Lower lobe of right lung (tissue), 2 donors: Measurements from ENCODE around the gene MEI1. TPM values are rescaled to one million over a fixed set of nuclear protein-coding genes. Genes with fewer than 3 reads are reported as not detected.
A peak's percentile ranks its signal among the peaks of the same experiment; 100 is the strongest.

ENCODE experiments used
- ATAC-seq, 2 donors: fragments of 200-7000 bp; cut with Tn5 transposase; one replicate each; pipeline ENCODE4 v1.9.1; 2020 to 2022; ENCODE audit warnings: mild to moderate bottlenecking in 2 of 2, moderate library complexity in 2 of 2
- DNase-seq: peaks from one replicate; pipeline ENCODE4 v3.0.0-alpha.2; 2020
- H3K27ac ChIP-seq: fragments of 200-600 bp; one replicate; pipeline ENCODE4 v1.8.0; 2022
- H3K27me3 ChIP-seq: fragments of 200-600 bp; one replicate; pipeline ENCODE4 v1.8.0; 2022; ENCODE audit warnings: low read depth
- H3K36me3 ChIP-seq: fragments of 200-600 bp; one replicate; pipeline ENCODE4 v1.8.0; 2022; ENCODE audit warnings: mild to moderate bottlenecking
- H3K4me1 ChIP-seq: fragments of 200-600 bp; one replicate; pipeline ENCODE4 v1.8.0; 2022
- H3K4me3 ChIP-seq: fragments of 200-600 bp; one replicate; pipeline ENCODE4 v1.8.0; 2022; ENCODE audit warnings: mild to moderate bottlenecking
- H3K9me3 ChIP-seq: fragments of 200-600 bp; one replicate; pipeline ENCODE4 v1.8.0; 2022
- intact Hi-C: fragments of 100-400 bp; cut with DNase I; formaldehyde crosslinking; loops from one replicate; pipeline ENCODE4 v1.11.0; 2022
- total RNA-seq: library from RNA; stranded (reverse); fragmentation: NEBNext Ultra II Directional; extraction: Animal tissue kit (Norgen Biotek cat#: 25700); gene quantifications from one replicate; pipeline ENCODE4 v1.2.1, GENCODE V29; 2021
- TF ChIP-seq, protein P1 (sequence below): fragments of 200-600 bp; IDR thresholded peaks from one replicate; pipeline ENCODE4 v1.8.0; 2022; ENCODE audit warnings: antibody characterized with exemption, mild to moderate bottlenecking
- donor health status: DM: no; HTN: yes; CAD: no; lungs with severe emphysema.

MEI1 gene
- total RNA-seq, 1 donor from 2014 or later = 4.3 TPM

- ATAC-seq (peak; percentile 64 to 74), DNase-seq (peak; percentile 59)
- Histone ChIP-seq H3K9me3 (no peaks in the 10 kb centered on the region), H3K36me3 (no peaks in the 10 kb centered on the region), H3K27ac (peak overlapping the region; percentile 91), H3K4me1 (peaks cover 21% of the 10 kb centered on the region), H3K27me3 (no peaks in the 10 kb centered on the region), H3K4me3 (peak overlapping the region; percentile 96)
- TF ChIP-seq, protein P1, sequence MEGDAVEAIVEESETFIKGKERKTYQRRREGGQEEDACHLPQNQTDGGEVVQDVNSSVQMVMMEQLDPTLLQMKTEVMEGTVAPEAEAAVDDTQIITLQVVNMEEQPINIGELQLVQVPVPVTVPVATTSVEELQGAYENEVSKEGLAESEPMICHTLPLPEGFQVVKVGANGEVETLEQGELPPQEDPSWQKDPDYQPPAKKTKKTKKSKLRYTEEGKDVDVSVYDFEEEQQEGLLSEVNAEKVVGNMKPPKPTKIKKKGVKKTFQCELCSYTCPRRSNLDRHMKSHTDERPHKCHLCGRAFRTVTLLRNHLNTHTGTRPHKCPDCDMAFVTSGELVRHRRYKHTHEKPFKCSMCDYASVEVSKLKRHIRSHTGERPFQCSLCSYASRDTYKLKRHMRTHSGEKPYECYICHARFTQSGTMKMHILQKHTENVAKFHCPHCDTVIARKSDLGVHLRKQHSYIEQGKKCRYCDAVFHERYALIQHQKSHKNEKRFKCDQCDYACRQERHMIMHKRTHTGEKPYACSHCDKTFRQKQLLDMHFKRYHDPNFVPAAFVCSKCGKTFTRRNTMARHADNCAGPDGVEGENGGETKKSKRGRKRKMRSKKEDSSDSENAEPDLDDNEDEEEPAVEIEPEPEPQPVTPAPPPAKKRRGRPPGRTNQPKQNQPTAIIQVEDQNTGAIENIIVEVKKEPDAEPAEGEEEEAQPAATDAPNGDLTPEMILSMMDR = no peak
- intact Hi-C loops = no loop called here
These were observed 100.4 kb downstream of the MEI1 start for GRCh38 chr22:41799486-41800347.

DNA sequence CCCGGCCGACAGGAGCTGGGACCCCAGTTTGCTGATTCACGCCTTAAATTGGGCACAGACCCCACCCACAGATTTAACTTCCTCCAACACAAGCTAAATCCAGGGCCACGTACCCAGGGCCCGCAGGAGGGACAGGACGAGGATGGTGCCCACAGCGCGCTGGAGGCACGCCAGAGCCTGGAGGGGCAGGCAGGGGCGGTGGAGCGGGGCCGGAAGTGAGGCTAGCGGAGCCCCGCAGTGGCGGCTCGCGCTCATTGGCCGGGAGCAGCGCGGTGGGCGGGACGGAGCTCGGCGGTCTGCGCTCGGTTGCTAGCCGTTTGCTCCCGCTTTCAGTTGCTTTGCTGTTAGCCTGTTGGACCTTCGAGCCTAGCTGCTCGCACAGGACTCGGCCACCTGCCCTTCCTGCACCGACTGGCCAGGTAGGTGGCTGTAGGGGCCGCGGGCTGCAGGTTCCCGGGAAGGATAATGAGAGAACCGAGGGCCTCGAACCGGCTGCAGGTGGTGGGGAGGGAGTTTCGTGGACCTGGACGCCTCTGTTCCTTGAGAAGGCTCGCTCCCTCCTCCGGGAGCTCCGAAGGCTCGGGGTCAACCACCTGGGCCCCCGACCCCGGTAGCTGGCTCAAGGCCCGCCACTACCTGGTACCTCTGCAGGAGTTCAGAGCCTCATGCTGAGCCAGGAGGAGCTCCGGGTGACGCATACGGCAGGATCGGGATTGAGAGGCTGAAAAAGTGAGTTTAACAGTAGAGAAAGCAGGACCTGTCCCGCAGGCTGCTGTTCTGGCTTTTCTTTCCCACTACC is 101.2 kb downstream of the MEI1 start, which contains the start of gene CCDC134:
Gene CCDC134, plus strand, starts transcription at position 332 of the 799 bp plus-strand sequence. CDS start 8,212 bp downstream, outside the sequence.
- ATAC-seq = peak; percentile 99 to 100
- peak; percentile 94 for DNase-seq

DNA sequence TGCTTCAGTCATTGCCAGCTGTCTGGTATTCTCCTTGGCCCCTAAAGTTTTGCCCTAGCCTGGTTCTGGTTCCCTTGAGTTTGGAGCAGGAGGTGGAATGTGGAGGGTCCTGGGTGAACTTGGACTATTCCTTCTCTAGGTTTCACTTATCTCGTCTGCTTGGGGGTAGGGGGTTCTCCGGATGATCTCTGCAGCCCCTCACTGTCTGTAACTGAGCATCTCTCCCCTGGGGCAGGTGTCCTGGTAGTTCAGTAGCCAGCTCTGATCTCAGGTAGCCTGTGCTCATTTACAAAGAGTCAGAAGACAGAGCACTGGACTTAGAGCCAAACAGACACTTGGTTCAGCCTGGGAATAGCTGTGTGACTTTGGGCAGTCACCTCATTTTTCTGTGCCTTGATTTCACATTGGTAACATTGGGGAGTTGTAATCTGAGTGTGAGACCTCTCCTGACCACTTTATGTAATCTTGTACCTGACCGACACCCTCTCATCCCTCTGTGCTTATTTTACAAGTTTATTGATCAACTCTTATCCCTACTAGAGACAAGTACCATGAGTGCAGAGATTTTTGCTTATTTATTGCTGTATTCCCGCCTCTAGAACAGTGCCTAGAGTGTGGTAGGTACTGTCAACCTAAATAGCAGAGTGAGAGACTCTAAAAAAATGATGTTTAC is 102.0 kb downstream of the MEI1 start:
- intact Hi-C loops = no loop called here
- Histone ChIP-seq H3K36me3 (no peaks in the 10 kb centered on the region), H3K4me1 (peaks cover 21% of the 10 kb centered on the region), H3K4me3 (peak overlapping the region; percentile 96), H3K27me3 (no peaks in the 10 kb centered on the region), H3K27ac (peak overlapping the region; percentile 91), H3K9me3 (no peaks in the 10 kb centered on the region)
- TF ChIP-seq, protein P1 = no peak
- no peak for DNase-seq
- no peak for ATAC-seq

More for the DNA sequence above, 101.2 kb downstream of the MEI1 start, which contains the start of gene CCDC134:
- Histone ChIP-seq H3K27me3 (no peaks in the 10 kb centered on the region), H3K27ac (peak within 1 kb of the TSS; percentile 91), H3K36me3 (no peaks in the 10 kb centered on the region), H3K4me1 (peaks cover 21% of the 10 kb centered on the region), H3K9me3 (no peaks in the 10 kb centered on the region), H3K4me3 (peak within 1 kb of the TSS; percentile 96)
- intact Hi-C loops = no loop called here
- TF ChIP-seq, protein P1 = no peak

DNA sequence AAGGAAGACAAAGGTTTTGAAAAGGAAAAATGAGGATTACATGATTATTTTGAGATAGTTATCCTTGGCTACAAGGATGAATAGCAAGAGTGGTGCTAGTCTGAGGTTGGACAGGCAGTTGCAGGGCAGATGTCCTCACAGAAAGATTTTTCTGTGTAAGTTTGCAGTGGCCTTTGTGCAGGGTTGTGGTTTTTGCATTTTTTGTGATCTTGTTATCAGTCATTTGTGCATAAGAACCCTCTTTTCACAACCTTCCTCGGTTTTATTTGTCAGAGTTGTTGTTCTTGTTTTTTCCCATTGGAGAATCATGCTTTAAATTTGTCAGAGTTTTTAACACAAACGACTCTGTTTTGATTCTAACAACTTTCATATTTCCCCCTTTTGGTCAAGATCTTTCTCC is 102.6 kb downstream of the MEI1 start:
- Histone ChIP-seq H3K27me3 (no peaks in the 10 kb centered on the region), H3K27ac (no peak overlapping the region), H3K4me1 (peaks cover 21% of the 10 kb centered on the region), H3K9me3 (no peaks in the 10 kb centered on the region), H3K4me3 (peak overlapping the region; percentile 96), H3K36me3 (no peaks in the 10 kb centered on the region)
- DNase-seq (no peak), ATAC-seq (no peak)
- intact Hi-C loops = no loop called here
- TF ChIP-seq, protein P1 = no peak

DNA sequence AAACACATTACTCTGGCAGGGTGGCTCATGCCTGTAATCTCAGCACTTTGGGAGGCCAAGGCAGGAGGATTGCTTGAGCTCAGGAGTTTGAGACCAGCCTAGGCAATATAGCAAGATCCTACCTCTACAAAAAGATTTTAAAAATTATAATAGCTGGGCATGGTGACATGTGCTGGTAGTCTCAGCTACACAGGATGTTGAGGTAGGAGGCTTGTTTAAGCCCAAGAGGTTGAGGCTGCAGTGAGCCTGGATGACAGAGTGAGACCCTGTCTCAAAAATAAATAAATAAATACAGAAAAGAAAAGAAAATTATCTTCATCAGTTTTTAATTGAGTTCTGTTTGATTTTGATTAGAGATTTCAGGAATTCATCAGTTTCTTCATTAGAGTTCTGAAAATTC is 106.3 kb downstream of the MEI1 start:
- Histone ChIP-seq H3K36me3 (peaks cover 13% of the 10 kb centered on the region), H3K9me3 (no peaks in the 10 kb centered on the region), H3K27me3 (no peaks in the 10 kb centered on the region), H3K4me1 (peaks cover 14% of the 10 kb centered on the region), H3K27ac (no peak overlapping the region), H3K4me3 (no peak overlapping the region)
- DNase-seq (no peak), ATAC-seq (no peak)
- TF ChIP-seq, protein P1 = no peak
- intact Hi-C loops = no loop called here
